HCT116 (cell line): ENCODE measurements around the gene SMURF1. TPM values are rescaled to one million over a fixed set of nuclear protein-coding genes. Genes with fewer than 3 reads are reported as not detected.

Experiments
- ATAC-seq: fragments of 200-7000 bp; cut with Tn5 transposase; 2 replicates; pipeline ENCODE4 v1.9.1; 2020; ENCODE audit warnings: mild to moderate bottlenecking, moderate library complexity
- BruUV-seq: library from RNA; stranded (reverse); fragments of 400-500 nt; replicated peaks from 2 replicates; lab custom pipeline; 2021; lab: Mats Ljungman, UMichigan
- CTCF ChIA-PET: fragments of 300-600 bp; sonication (Branson Sonifier 250); formaldehyde crosslinking; loops from one replicate; lab custom pipeline; 2021; ENCODE audit warnings: antibody characterized with exemption; lab: Charles Lee
- POLR2A ChIA-PET: fragments of 300-600, 350-600 bp; sonication (Branson Sonifier 250); formaldehyde crosslinking; loops from one replicate; lab custom pipeline; 2021; ENCODE audit warnings: antibody characterized with exemption; lab: Charles Lee
- RAD21 ChIA-PET, 2 experiments: fragments of 300-600 bp; sonication (Branson Sonifier 250); formaldehyde crosslinking; loops; one replicate each; lab custom pipeline; 2023; ENCODE audit warnings: low total read pairs in 2 of 2; ENCODE audit not compliant: uncharacterized antibody in 2 of 2, unreplicated experiment in 2 of 2, low non-redundant PET in 1 of 2; lab: Charles Lee
- DNase-seq: peaks from one replicate; pipeline ENCODE4 v3.0.0-alpha.2; 2010; ENCODE audit warnings: low read depth, low spot score
- H2AFZ ChIP-seq: fragments of 200-600 bp; shearing (Covaris generic), sonication (generic); 2 replicates; pipeline ENCODE4 v1.6.1; 2017; ENCODE audit warnings: low read depth, mixed run types, mixed read lengths, antibody characterized with exemption, low read length; ENCODE audit not compliant: poor library complexity, severe bottlenecking
- H3K27ac ChIP-seq: 2 replicates; pipeline ENCODE4 v1.5.1; 2012; ENCODE audit warnings: low read depth, low read length
- H3K27me3 ChIP-seq: fragments of 200-600 bp; sonication (generic); 2 replicates; pipeline ENCODE4 v1.6.1; 2016; ENCODE audit warnings: mixed run types, low read length, mixed read lengths; ENCODE audit not compliant: insufficient read depth
- H3K36me3 ChIP-seq, 2 experiments: fragments of 200-500 bp in 1 of 2; fragments of 200-600 bp in 1 of 2; sonication (Bioruptor generic) in 1 of 2; sonication (generic) in 1 of 2; 2 replicates each; pipeline versions ENCODE4 v1.5.1 to v1.6.1; 2014 to 2016; ENCODE audit warnings: low read length in 2 of 2, inconsistent platforms in 1 of 2, mixed read lengths in 1 of 2, mixed run types in 1 of 2; ENCODE audit not compliant: insufficient read depth in 2 of 2, control insufficient read depth in 1 of 2
- H3K4me1 ChIP-seq, 2 experiments: fragments of 200-600 bp in 1 of 2; sonication (generic) in 1 of 2; 2 replicates each; pipeline versions ENCODE4 v1.5.1 to v1.6.1; 2012 to 2017; ENCODE audit warnings: low read length in 2 of 2, inconsistent platforms in 1 of 2, mild to moderate bottlenecking in 1 of 2, mixed read lengths in 1 of 2, mixed run types in 1 of 2, moderate library complexity in 1 of 2; ENCODE audit not compliant: insufficient read depth in 2 of 2, control insufficient read depth in 1 of 2
- H3K4me2 ChIP-seq: fragments of 200-600 bp; sonication (generic); 2 replicates; pipeline ENCODE4 v1.6.1; 2017; ENCODE audit warnings: mixed run types, low read length, mixed read lengths
- H3K4me3 ChIP-seq, 2 experiments: fragments of 200-600 bp in 1 of 2; sonication (generic) in 1 of 2; replicated peaks in 1 of 2; 2 replicates each; pipeline ENCODE4 v1.5.1; 2011 to 2016; ENCODE audit warnings: low read length in 2 of 2, control low read depth in 1 of 2, low read depth in 1 of 2, mild to moderate bottlenecking in 1 of 2, mixed read lengths in 1 of 2, mixed run types in 1 of 2
- H3K79me2 ChIP-seq: fragments of 200-600 bp; sonication (generic); 2 replicates; pipeline ENCODE4 v1.6.1; 2017; ENCODE audit warnings: mild to moderate bottlenecking, mixed run types, low read length, moderate library complexity, mixed read lengths; ENCODE audit not compliant: insufficient read depth
- H3K9ac ChIP-seq: fragments of 200-600 bp; sonication (generic); 2 replicates; pipeline ENCODE4 v1.6.1; 2016; ENCODE audit warnings: low read length, mixed read lengths
- H3K9me2 ChIP-seq: fragments of 200-600 bp; sonication (generic), shearing (Covaris generic); 2 replicates; pipeline ENCODE4 v1.6.1; 2017; ENCODE audit warnings: mixed run types, mild to moderate bottlenecking, moderate library complexity; ENCODE audit not compliant: insufficient read depth
- H3K9me3 ChIP-seq, 2 experiments: fragments of 200-500 bp in 1 of 2; fragments of 200-600 bp in 1 of 2; sonication (Bioruptor generic) in 1 of 2; sonication (generic) in 1 of 2; 2 replicates each; pipeline ENCODE4 v1.6.1; 2014 to 2017; ENCODE audit warnings: low read length in 2 of 2, mixed read lengths in 2 of 2, inconsistent platforms in 1 of 2, low read depth in 1 of 2, mild to moderate bottlenecking in 1 of 2, mixed run types in 1 of 2, moderate library complexity in 1 of 2; ENCODE audit not compliant: control insufficient read depth in 1 of 2, insufficient read depth in 1 of 2
- H4K20me1 ChIP-seq: fragments of 200-600 bp; sonication (generic), shearing (Covaris generic); 2 replicates; pipeline ENCODE4 v1.6.1; 2017; ENCODE audit warnings: mixed run types, mild to moderate bottlenecking, moderate library complexity; ENCODE audit not compliant: insufficient read depth
- ATF3 ChIP-seq: IDR thresholded peaks from 2 replicates; pipeline ENCODE4 v1.6.1; 2012
- EZH2phosphoT487 ChIP-seq: fragments of 200-600 bp; IDR thresholded peaks from 2 replicates; pipeline ENCODE4 v1.6.1; 2018; ENCODE audit warnings: antibody characterized with exemption, borderline replicate concordance
- FOSL1 ChIP-seq: IDR thresholded peaks from 2 replicates; pipeline ENCODE4 v1.6.1; 2012; ENCODE audit warnings: low read depth
- POLR2A ChIP-seq: IDR thresholded peaks from 2 replicates; pipeline ENCODE4 v1.7.0; 2011; ENCODE audit warnings: borderline replicate concordance; ENCODE audit not compliant: insufficient read depth, insufficient read length; ENCODE audit errors: extremely low read depth
- SP1 ChIP-seq: IDR thresholded peaks from 2 replicates; pipeline ENCODE4 v1.6.1; 2012; ENCODE audit warnings: low read depth
- YY1 ChIP-seq: IDR thresholded peaks from 2 replicates; pipeline ENCODE4 v1.6.1; 2011; ENCODE audit warnings: low read length, low read depth, moderate library complexity, mild to moderate bottlenecking; ENCODE audit not compliant: insufficient replicate concordance; ENCODE audit errors: extremely low read depth
- ZNF274 ChIP-seq: fragments of 200-500 bp; sonication (Bioruptor generic); IDR thresholded peaks from 2 replicates; pipeline ENCODE4 v1.6.1; 2014; ENCODE audit warnings: mild to moderate bottlenecking, low read depth, low read length, inconsistent platforms
- intact Hi-C: fragments of 100-400 bp; cut with micrococcal nuclease; formaldehyde crosslinking; loops from 2 replicates; pipeline ENCODE4 v1.10.0; 2022
- total RNA-seq: library from RNA; stranded (reverse); gene quantifications from one replicate; pipeline ENCODE4 v1.2.1, GENCODE V29; 2021; ENCODE audit not compliant: unreplicated experiment
- TF ChIP-seq, protein P1 (sequence below): IDR thresholded peaks from 2 replicates; pipeline ENCODE4 v1.6.1; 2011; ENCODE audit warnings: mild to moderate bottlenecking, low read length, moderate library complexity; ENCODE audit not compliant: insufficient replicate concordance; ENCODE audit errors: extremely low read depth

The SMURF1 gene
- total RNA-seq, 1 experiment from 2014 or later: 24.6 TPM

- no peak overlapping the region for H3K27ac ChIP-seq
- no peaks in the 10 kb centered on the region for H3K36me3 ChIP-seq
- ATAC-seq (no peak), DNase-seq (no peak)
- H2AFZ ChIP-seq: no peak overlapping the region
- H3K4me1 ChIP-seq: peaks cover 4 to 17% of the 10 kb centered on the region in 2 experiments; a peak in 3 of 4 replicates
- intact Hi-C loops: no loop called here
- ChIA-PET CTCF (no interaction called here), RAD21 (no interaction called here), POLR2A (no interaction called here)
- TF ChIP-seq ATF3: no peak
- TF ChIP-seq FOSL1: no peak
- no peak for TF ChIP-seq SP1
- TF ChIP-seq, protein P1, sequence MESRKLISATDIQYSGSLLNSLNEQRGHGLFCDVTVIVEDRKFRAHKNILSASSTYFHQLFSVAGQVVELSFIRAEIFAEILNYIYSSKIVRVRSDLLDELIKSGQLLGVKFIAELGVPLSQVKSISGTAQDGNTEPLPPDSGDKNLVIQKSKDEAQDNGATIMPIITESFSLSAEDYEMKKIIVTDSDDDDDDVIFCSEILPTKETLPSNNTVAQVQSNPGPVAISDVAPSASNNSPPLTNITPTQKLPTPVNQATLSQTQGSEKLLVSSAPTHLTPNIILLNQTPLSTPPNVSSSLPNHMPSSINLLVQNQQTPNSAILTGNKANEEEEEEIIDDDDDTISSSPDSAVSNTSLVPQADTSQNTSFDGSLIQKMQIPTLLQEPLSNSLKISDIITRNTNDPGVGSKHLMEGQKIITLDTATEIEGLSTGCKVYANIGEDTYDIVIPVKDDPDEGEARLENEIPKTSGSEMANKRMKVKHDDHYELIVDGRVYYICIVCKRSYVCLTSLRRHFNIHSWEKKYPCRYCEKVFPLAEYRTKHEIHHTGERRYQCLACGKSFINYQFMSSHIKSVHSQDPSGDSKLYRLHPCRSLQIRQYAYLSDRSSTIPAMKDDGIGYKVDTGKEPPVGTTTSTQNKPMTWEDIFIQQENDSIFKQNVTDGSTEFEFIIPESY: no peak
- H3K9ac ChIP-seq: no peak overlapping the region
- peaks cover 88% of the 10 kb centered on the region for H3K79me2 ChIP-seq
- no peaks in the 10 kb centered on the region for H3K9me3 ChIP-seq
- no peaks in the 10 kb centered on the region for H3K9me2 ChIP-seq
- no peak overlapping the region for H3K4me2 ChIP-seq
- no peak overlapping the region for H3K4me3 ChIP-seq
- BruUV-seq: no TSS peak
- no peaks in the 10 kb centered on the region for H3K27me3 ChIP-seq
- H4K20me1 ChIP-seq: peaks cover 22% of the 10 kb centered on the region; the same call in 1 of the 2 replicates
These were observed 4.9 kb downstream of the SMURF1 start for GRCh38 chr7:99139036-99139435.

- intact Hi-C loops: no loop called here
- TF ChIP-seq FOSL1 (no peak), EZH2phosphoT487 (no peak), POLR2A (no peak), YY1 (no peak), ATF3 (no peak), ZNF274 (no peak)
- Histone ChIP-seq H3K4me2 (no peak overlapping the region), H3K79me2 (peaks cover 99% of the 10 kb centered on the region), H2AFZ (no peak overlapping the region), H3K27ac (no peak overlapping the region), H3K4me3 (no peak overlapping the region), H3K9me2 (no peaks in the 10 kb centered on the region), H3K9ac (no peak overlapping the region), H3K27me3 (no peaks in the 10 kb centered on the region), H4K20me1 (peaks cover 22% of the 10 kb centered on the region; the same call in 1 of the 2 replicates), H3K9me3 (no peaks in the 10 kb centered on the region), H3K36me3 (no peaks in the 10 kb centered on the region), H3K4me1 (peaks cover 4 to 11% of the 10 kb centered on the region in 2 experiments; a peak in 3 of 4 replicates)
- DNase-seq (no peak), ATAC-seq (no peak)
- RAD21 ChIA-PET: no interaction called here
- CTCF ChIA-PET: no interaction called here
- POLR2A ChIA-PET: interaction anchor here (0.9 kb wide), 1 partner anchor 65 kb away, joined by 3 read pairs; no protein-coding TSS in a partner anchor
- no TSS peak for BruUV-seq
These were observed 6.3 kb downstream of the SMURF1 start for GRCh38 chr7:99137411-99138180.
